ENCODE measurements around the gene RAB26.

RAB26 gene

GRCh38 chr16:2145843-2146242 is 2.6 kb upstream of the RAB26 start:
- DNase-seq, result no peak

- DNase-seq, result no peak
Measured at GRCh38 chr16:2147378-2147777, 1.0 kb upstream of the RAB26 start.

- DNase-seq, result no peak
Measured at GRCh38 chr16:2148714-2149629, 547 bp downstream of the RAB26 start.

- no peak for DNase-seq
Measured at GRCh38 chr16:2149630-2150417, 1.4 kb downstream of the RAB26 start.

GRCh38 chr16:2150418-2151187 is 2.2 kb downstream of the RAB26 start:
- no peak for DNase-seq

GRCh38 chr16:2151188-2152091 is 3.0 kb downstream of the RAB26 start:
- no peak for DNase-seq

- no peak for DNase-seq
Measured at GRCh38 chr16:2152695-2153506, 4.5 kb downstream of the RAB26 start.

- no peak for DNase-seq
Measured at GRCh38 chr16:2154533-2155090, 6.2 kb downstream of the RAB26 start.

GRCh38 chr16:2155091-2155950 is 6.9 kb downstream of the RAB26 start, which contains the start of gene TRAF7:
TSS of gene TRAF7 (plus strand) at chr16:2155782. CDS start at chr16:2163921, 8,139 bp downstream.
- peak; percentile 94 for DNase-seq

- DNase-seq, result no peak
Measured at GRCh38 chr16:2155977-2156848, 7.8 kb downstream of the RAB26 start.

- no peak for DNase-seq
Measured at GRCh38 chr16:2156849-2157224, 8.4 kb downstream of the RAB26 start.

- DNase-seq, result no peak
Measured at GRCh38 chr16:2157480-2158261, 9.2 kb downstream of the RAB26 start.

- no peak for DNase-seq
Measured at GRCh38 chr16:2158262-2158638, 9.8 kb downstream of the RAB26 start.

- DNase-seq, result no peak
Measured at GRCh38 chr16:2159175-2159838, 10.9 kb downstream of the RAB26 start.

GRCh38 chr16:2160915-2161551 is 12.6 kb downstream of the RAB26 start:
- DNase-seq, result no peak

GRCh38 chr16:2161911-2162310 is 13.5 kb downstream of the RAB26 start:
- no peak for DNase-seq

GRCh38 chr16:2162676-2163118 is 14.3 kb downstream of the RAB26 start:
- DNase-seq, result no peak

All from NCI-H1048 (cell line).